Hematopoietic multipotent progenitor cell treated with erythropoietin and hydrocortisone succinate and interleukin-3 and kit ligand, for 17 days (in vitro differentiated cells): ENCODE measurements around the gene MACROD1.

Source experiments
- DNase-seq: peaks from one replicate; pipeline ENCODE4 v3.0.0-alpha.2; 2015; ENCODE audit warnings: low spot score

Gene MACROD1

DNA sequence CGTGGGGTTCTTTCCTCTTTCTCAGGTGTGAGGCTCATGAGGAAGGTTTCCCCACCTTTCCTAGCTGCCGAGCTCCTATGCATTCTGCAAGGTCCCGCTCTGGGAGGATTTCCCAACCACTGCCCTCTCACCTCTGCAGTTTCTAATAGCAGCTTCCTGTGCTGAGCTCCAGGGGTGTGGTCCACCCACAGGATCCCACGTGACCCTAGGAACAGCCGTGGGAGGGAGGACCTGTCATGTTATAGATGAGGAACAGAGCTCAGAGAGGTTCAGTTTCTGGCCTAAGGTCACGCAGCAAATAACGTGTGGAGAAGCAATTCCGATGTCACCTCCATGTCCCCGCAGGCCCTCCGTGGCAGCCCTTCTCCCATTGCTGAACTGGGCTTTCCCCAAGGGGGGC is 91.7 kb downstream of the MACROD1 start:
- DNase-seq: no peak

DNA sequence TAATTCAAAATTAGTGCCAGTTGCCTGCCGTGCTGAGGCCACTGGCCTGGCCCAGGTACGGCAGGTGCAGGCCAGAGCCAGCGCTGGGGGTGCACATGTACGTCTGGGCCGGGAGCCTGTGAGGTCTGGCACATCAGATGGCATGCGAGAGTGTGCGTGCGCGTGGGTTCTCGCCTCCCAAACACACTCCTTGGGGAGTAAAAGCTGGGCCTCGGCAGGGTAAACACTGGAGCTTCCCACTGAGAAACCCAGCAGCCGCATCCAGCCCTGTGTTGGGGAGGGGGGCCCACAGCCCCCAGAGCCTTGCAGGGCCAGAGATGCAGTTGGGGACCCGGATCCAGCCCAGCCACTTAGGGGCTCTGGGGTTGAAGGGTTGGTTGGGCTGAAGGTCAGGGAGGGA is 92.4 kb downstream of the MACROD1 start:
- no peak for DNase-seq

DNA sequence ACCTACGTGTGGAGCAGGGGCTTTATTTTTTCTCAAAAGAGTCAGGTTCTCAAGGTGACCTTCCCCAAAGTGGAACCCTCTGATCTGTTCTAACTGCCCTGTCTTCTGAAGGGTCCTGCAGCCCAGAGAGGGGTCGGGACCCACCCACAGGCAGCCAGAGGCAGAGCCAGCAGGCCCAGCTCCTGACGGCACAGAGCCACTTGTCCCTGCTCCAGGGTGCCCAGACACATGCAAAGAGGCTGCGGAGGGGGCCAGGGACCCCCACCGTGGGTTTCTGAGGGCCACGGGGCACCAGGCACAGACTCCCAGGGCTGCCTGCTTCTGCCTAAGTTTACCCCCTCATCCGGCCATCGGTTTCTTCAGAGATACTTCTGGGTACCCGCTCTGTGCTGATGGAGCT is 93.0 kb downstream of the MACROD1 start:
- no peak for DNase-seq

DNA sequence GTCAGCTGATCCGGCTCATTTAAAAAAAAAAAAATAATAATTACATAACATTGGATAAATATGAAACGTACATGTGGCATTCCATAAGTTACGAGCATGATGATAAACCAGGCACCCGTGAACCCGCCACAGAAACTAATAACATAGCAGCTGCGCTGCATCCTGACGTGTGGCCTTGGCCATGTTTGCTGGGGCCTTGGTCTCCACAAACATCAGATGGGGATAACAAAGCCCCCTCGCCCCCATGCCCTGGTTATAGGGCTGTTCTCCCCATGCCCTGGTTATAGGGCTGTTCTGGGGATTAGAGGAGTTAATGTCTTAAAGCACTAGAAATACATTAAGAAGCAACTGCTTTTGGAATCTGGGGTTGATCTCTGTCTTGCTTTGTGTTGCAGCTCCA is 93.5 kb downstream of the MACROD1 start:
- no peak for DNase-seq

DNA sequence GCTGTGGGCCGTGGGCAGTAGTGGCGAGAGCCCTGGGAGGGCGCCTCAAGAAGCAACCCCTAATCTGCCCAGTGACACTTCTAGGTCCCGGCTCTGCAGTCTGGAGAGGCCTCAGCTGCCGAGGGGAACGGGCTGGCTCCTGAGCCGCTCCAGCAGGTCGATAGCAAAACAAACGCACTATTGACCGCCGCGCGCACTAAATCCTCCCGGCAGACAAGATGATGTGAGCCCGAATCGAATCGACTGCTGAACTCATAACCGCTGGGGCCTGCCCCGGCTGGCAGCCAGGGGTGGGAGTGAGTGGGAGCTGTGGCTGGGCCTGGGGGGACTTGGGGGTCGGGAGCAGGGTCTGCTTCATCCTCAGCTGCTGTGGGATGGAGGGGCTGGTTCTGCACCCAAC is 94.1 kb downstream of the MACROD1 start:
- DNase-seq: no peak

DNA sequence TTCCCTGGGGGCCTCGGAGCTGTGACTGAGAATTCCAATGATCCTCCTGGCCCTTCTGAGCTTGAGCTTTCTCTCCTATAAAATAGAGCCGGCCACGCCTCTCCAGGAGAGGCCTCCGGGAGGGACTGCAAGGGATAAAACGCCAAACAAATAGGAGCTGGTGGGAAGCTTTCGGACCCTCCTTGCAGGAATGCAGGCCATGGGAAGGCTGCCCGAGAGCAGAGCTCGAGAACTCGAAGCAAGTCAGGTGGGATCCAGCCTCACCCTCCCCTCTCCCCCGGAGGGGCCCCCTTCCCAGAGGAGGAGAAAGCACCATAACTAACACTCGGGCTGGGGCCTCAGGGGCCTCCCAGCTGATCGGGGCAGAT is 95.6 kb downstream of the MACROD1 start:
- no peak for DNase-seq

DNA sequence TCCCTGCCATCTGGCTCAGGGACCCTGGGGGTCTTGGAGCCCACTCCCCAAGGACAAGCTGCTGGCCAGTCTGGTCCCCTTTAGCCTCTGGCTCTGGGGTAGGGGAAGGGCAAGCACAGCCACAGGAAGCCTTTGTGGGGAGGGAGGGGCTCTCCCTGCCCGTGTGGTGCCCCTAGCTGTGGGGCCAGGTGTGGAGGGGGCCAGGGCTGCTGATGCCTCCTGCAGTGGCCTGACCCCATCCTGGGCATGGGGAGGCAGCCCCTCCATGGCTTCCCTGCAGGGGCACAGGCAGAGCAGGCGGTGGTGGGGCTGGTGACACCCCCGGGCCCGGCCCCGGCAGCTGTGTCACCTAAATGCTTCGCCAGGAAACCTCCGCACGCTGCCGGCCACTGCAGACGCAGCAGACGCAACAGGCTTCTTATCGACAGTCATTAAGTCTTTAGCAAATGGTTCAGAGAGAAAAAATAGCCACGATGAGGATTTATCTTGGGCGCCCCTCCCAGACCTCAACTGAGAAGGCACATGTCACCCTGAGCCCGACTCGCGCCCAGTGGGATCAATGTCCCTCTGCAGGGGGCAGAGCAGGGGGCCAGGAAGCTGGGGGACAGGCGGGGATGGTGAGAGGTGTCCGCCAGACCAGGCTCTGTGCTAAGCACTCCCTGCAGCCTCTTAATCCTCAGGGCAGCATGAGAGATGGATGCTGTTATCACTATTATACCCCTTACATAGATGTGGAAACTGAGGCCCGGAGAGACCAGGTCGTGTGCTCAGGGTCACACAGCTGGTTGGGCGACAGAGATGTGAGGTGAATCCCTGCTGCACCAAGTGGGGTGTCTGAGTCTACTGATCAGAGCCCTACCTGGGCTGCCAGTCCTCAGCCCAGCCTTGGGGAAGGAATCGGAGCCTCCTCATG is 96.3 kb downstream of the MACROD1 start:
- DNase-seq: no peak

DNA sequence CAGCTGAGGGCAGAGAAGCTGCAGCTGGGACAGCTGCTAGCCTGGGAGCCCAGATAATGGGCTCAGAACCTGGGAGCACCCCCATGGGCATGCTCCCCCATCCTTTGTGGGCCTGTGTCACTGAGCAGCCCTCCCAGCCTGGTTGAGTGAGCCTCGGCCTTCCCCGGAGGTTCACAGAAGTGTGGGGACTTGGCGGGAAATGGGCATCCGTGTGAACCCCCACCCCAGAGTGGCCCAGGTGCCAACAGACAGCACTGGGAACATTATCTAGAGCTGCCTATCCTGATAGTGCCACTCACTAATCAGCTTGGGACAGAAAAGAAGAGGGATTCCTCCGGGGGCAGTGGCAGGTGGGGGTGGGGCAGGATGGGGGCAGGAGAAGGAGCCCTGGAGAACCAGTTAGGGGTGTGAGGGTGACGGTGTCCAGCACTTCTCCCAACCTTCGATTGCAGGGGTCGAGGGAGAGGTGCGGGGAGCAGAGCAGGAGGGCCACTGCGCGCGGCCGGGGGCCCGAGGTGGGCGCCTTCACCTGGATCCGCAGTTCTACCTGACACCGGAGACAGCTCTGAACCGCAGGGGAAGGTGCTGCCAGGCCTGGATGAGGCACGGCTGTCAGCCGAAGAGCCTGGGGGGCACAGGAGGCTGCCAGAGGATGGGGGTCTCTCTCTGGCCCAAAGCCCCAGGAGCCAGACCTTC is 97.1 kb downstream of the MACROD1 start:
- no peak for DNase-seq

GRCh38 chr11:64067230-64067993 is 98.5 kb downstream of the MACROD1 start:
- no peak for DNase-seq

DNA sequence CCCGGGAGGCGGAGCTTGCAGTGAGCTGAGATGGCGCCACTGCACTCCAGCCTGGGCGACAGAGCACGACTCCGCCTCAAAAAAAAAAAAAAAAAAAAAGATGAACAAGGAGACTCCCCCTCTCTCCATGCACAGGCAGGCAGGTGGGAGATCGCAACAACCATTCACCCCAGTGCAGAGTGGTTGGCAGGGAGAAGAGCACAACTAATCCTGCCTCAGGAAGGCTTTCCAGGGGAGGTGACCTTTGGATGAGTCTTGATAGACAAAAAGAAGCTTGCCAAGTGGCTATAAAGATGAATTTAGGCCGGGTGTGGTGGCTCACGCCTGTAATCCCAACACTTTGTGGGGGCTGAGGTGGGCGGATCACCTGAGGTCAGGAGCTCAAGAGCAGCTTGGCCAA is 100.2 kb downstream of the MACROD1 start:
- no peak for DNase-seq

- DNase-seq: no peak
These were observed 100.8 kb downstream of the MACROD1 start for GRCh38 chr11:64065141-64065465.

- DNase-seq: no peak
These were observed 101.4 kb downstream of the MACROD1 start for GRCh38 chr11:64064374-64065140.

GRCh38 chr11:64063777-64064176 is 102.1 kb downstream of the MACROD1 start:
- DNase-seq: no peak

- DNase-seq: no peak
These were observed 103.5 kb downstream of the MACROD1 start for GRCh38 chr11:64062185-64063039.

DNA sequence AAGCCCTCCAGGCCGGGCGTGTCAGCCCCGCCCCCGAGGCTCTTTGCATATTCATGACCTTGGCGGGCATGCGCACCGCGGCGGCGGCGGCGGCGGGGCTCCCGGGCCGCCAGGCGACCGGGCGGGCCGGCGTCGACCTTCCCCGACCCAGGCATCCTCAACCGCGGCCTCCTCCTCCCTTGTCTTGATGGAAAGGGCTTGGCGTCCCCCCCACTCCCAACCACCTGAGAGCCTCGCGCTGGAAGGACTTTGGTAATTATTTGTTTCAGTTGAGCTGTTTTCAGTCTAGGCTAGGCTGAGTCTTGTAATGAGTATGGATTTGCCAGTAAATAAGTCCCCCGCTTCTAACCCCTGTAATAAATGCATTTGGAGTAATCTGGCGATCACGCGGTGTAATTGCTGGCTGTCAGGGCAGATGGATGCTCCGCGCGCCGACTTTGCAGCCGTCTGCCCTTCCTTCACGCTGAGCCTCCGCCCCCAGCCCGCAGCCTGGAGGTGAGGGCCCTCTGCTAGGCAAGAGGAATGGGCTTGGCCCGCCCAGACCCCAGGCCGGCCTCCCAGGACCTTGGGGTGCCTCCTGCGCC is 105.0 kb downstream of the MACROD1 start:
- DNase-seq: no peak

- DNase-seq: no peak
These were observed 105.6 kb downstream of the MACROD1 start for GRCh38 chr11:64060263-64060860.

DNA sequence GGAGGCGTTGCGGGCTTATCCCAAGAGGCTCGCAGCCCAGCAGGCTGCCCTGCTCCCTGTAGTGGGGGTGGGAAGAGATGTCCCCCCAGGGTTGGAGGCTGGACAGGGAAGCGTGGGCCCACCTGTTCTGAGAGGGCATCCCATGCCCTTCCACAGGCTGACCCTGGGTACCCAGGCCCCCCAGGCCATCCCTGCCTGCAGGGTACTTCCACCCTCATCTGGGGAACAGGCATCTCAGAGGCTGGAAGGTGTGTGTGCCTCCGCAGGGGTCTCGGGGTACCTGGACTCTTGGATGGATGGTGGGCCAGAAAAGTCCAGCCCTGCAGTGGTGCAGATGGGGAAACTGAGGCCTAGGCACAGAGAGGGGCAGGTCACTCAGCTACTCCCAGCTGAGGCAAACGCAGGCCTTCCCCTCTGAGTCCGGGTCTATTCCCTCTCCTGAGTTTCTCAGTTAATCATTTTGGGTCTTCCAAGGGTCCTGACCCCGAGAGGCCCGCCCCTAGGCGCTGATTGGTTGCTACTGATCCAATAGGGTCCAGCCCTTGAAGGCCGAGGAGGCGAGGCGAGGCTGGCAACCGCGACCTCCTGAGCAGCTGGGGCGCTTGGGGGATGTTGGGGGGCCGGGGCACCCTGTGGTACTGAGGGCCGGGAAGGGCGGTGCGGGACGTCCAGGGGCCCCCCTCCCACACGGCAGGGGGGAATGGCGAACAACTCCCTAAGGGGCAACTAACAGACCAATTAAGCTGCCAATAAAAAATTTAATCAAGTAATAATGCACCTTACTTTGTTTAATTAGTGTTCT is 106.4 kb downstream of the MACROD1 start:
- DNase-seq: no peak

DNA sequence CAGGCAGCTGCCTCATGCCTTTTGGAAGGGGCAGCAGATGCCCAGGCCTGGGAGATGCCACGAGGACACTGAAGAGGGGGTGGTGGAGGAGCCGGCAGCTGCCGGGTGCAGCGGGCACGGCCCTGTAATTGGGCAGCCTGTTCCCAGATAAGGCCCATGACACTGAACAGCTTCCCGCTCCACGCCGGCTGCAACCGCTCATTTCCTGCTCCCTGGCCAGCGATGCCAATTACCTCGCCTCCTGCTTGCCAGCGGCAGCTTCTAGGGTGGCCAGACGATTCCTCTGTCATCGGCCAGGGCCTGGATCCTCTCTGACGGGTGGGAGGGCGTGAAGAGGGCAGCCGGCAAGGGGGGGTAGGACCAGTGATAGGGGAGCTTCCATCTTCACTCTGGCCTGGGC is 107.4 kb downstream of the MACROD1 start:
- DNase-seq: no peak

GRCh38 chr11:64057890-64058289 is 108.0 kb downstream of the MACROD1 start:
- no peak for DNase-seq

DNA sequence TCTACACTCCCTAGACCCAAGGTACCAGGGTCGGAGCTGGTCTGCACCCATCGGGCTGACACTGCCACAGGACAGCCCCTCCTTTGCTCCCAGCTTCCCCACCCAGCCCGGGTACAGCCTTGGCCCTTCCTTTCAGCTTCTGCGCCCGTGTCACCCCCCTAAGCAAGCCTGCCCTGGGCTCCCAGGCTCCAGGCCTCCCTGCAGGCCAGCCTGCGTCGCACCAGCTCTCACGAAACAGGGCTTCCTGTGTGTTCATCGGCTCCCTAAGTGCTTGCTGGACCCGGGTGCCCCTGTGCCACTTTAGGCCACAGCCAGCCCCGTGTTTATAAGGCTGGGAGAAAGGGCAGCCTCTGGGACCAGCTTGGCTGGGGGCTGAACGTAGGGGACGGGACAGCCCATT is 109.1 kb downstream of the MACROD1 start:
- DNase-seq: no peak
